ENCODE results near the gene TSPAN14.

Gene TSPAN14

DNA sequence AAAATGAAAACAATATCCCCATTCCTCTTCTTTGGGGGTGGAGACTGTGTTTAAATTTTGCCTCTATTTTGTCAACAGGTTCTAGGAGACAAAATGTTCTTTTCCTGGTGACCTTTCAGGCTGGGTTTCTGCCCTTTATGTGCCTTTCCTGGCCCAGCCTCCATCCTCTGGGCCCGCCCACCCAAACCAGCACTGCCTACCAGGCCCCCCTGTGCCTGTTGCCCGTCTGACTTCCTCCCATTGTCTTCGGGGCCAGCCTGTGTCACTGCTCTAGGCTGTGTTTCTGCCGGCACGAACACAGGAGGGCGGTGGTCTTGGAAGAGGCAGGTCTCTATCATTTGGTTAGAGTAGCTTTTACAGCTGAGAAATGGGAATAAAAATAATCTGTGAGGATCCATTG is 13.9 kb downstream of the TSPAN14 start:
- no peak for DNase-seq (ENCODE audit: low spot score)
- TF ChIP-seq, protein P1, sequence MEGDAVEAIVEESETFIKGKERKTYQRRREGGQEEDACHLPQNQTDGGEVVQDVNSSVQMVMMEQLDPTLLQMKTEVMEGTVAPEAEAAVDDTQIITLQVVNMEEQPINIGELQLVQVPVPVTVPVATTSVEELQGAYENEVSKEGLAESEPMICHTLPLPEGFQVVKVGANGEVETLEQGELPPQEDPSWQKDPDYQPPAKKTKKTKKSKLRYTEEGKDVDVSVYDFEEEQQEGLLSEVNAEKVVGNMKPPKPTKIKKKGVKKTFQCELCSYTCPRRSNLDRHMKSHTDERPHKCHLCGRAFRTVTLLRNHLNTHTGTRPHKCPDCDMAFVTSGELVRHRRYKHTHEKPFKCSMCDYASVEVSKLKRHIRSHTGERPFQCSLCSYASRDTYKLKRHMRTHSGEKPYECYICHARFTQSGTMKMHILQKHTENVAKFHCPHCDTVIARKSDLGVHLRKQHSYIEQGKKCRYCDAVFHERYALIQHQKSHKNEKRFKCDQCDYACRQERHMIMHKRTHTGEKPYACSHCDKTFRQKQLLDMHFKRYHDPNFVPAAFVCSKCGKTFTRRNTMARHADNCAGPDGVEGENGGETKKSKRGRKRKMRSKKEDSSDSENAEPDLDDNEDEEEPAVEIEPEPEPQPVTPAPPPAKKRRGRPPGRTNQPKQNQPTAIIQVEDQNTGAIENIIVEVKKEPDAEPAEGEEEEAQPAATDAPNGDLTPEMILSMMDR (IDR thresholded peaks at IDR 0.05; ENCODE audit: extremely low read depth, insufficient read depth, missing control alignments): no peak
- in situ Hi-C loops (cut with MboI; ENCODE audit: low pct_unique_long_range_greater_than_20kb, low sequenced_read_pairs, unreplicated experiment): no loop called here

GRCh38 chr10:80468806-80469421 is 14.8 kb downstream of the TSPAN14 start:
- in situ Hi-C loops (cut with MboI; ENCODE audit: low pct_unique_long_range_greater_than_20kb, low sequenced_read_pairs, unreplicated experiment): no loop called here
- DNase-seq (ENCODE audit: low spot score): no peak
- TF ChIP-seq, protein P1 (IDR thresholded peaks at IDR 0.05; ENCODE audit: extremely low read depth, insufficient read depth, missing control alignments): no peak

DNA sequence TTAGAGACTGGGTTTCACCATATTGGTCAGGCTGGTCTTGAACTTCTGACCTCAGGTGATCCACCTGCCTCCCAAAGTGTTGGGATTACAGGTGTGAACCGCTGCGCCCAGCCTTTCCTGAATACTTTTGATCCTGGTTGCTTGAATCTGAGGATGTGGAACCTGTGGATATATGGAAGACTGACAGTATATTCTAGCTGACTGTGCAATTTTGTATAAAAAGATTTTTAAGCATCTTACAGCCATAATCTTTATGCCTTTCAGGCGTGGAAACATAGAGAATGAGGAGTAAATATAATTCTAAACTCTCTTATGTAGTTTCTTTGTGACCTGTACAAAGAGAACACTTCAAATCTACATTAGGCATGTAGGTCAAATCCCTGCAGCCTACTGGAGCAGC is 16.2 kb downstream of the TSPAN14 start:
- in situ Hi-C loops (cut with MboI; ENCODE audit: low pct_unique_long_range_greater_than_20kb, low sequenced_read_pairs, unreplicated experiment): no loop called here
- no peak for DNase-seq (ENCODE audit: low spot score)
- TF ChIP-seq, protein P1 (IDR thresholded peaks at IDR 0.05; ENCODE audit: extremely low read depth, insufficient read depth, missing control alignments): no peak

DNA sequence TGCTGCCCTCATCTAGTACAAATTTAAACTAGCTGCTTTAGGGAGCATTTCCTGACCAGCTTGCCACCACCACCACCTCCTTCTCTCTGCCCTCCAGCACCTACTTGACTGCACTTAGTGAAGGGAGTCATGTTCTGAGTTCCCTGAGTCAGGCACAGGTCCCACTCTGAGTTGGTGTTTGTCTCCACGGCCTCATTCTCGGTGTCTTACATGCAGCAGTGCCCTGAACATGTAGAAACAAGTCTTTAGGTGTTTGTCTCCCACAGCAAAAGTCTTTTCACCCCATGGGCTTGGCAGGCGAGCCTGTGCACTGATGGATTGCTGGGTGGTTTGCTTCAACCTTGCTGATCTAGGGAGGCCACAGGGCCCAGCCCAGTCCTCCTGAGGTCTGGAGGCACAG is 16.9 kb downstream of the TSPAN14 start:
- no peak for DNase-seq (ENCODE audit: low spot score)
- TF ChIP-seq, protein P1 (IDR thresholded peaks at IDR 0.05; ENCODE audit: extremely low read depth, insufficient read depth, missing control alignments): no peak
- in situ Hi-C loops (cut with MboI; ENCODE audit: low pct_unique_long_range_greater_than_20kb, low sequenced_read_pairs, unreplicated experiment): no loop called here

GRCh38 chr10:80471715-80472233 is 17.7 kb downstream of the TSPAN14 start:
- no peak for DNase-seq (ENCODE audit: low spot score)
- in situ Hi-C loops (cut with MboI; ENCODE audit: low pct_unique_long_range_greater_than_20kb, low sequenced_read_pairs, unreplicated experiment): no loop called here

GRCh38 chr10:80472234-80473095 is 18.4 kb downstream of the TSPAN14 start:
- DNase-seq (ENCODE audit: low spot score): peak; percentile 77
- TF ChIP-seq, protein P1 (IDR thresholded peaks at IDR 0.05; ENCODE audit: extremely low read depth, insufficient read depth, missing control alignments): no peak
- in situ Hi-C loops (cut with MboI; ENCODE audit: low pct_unique_long_range_greater_than_20kb, low sequenced_read_pairs, unreplicated experiment): no loop called here

More at GRCh38 chr10:80471715-80472233, 17.7 kb downstream of the TSPAN14 start:
- TF ChIP-seq, protein P1 (IDR thresholded peaks at IDR 0.05; ENCODE audit: extremely low read depth, insufficient read depth, missing control alignments): no peak
